HCEC 1CT (cell line): ENCODE results near the gene PCYOX1L.
A peak's percentile ranks its signal among the peaks of the same experiment; 100 is the strongest.

Experiments
- DNase-seq: peaks from one replicate; pipeline ENCODE4 v3.0.0-alpha.2; 2017

The PCYOX1L gene, protein sequence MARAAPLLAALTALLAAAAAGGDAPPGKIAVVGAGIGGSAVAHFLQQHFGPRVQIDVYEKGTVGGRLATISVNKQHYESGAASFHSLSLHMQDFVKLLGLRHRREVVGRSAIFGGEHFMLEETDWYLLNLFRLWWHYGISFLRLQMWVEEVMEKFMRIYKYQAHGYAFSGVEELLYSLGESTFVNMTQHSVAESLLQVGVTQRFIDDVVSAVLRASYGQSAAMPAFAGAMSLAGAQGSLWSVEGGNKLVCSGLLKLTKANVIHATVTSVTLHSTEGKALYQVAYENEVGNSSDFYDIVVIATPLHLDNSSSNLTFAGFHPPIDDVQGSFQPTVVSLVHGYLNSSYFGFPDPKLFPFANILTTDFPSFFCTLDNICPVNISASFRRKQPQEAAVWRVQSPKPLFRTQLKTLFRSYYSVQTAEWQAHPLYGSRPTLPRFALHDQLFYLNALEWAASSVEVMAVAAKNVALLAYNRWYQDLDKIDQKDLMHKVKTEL

DNA sequence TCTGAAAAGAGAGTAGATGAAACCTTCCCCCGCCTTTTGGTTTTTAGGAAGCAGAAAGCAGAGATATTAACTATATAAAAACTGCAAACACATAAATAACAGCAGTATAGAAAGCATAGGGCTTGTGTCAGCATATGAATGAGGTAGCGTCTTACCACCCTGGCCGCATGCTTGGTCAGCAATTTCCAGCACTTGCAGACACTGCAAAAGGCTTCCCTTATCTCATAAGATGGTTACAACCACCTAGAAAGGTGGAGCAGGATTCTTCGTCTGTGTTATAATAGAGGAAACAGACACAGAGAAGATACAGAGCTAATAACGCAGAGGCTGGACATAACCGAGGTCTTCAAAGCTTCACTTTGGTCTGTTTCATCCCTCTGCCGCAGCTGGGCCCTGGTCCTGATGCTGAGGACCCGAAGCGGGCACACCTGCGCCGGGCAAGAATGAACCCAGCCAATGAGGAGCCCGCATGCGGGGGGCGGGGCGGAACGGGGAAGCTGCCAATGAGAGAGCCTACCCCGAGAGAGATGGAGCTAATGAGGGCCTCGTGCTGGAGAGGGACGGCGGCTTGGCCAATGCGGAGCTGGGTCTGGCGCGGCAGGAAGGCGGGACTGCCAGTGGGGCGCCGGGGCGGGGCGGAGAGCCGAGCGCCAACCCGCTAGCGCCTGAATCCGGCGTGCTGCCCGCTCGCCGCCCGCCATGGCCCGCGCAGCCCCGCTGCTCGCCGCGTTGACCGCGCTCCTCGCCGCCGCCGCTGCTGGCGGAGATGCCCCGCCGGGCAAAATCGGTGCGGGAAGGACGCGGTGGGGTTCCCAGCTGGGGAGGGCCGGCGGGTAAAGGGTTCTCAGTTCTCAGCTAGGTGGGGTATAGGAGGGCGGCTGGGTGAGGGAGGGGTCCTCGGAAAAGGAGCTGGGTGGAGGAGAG lies at the start of gene PCYOX1L:
Gene PCYOX1L (plus strand): TSS at position 677 of the 924 bp plus-strand sequence. CDS start 23 bp downstream, at position 700.
- peak; percentile 96 for DNase-seq

DNA sequence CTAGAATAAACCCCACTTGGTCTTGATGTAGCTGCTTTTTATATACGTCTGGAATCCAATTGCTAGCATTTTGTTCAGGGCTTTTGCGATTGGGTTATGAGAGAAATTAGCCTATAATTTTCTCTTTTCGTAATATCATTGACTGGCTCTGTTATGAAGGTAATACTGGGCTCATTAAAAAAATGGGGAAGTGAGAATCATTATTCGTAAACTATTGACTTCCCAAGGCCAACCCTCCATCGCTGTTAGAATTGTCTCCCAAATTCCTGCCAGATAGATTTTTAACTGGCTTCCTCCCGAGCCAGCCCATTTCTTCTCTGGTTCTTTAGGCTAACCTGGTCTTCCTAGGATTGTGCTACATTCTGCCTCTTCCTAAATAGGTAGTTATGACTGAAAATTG lies 48.5 kb upstream of the PCYOX1L start:
- no peak for DNase-seq

DNA sequence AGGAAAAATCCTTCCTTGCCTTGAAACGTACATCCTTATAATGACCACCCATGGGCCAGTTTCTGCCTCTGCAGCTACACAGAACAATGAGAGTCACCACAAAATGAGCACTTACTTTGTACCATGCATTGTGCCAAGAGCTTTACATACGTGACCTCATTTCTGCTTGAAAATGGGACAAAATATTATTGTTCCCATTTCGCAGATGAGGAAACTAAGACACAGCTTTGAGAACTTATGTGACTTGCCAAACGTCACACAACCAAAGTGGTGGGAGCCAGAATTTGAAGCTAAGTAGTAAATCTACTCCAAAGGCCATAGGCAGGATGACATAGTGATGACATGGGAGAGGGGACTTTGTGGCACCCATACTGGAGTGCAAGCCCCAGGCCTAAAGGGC lies 47.4 kb upstream of the PCYOX1L start:
- DNase-seq: no peak

DNA sequence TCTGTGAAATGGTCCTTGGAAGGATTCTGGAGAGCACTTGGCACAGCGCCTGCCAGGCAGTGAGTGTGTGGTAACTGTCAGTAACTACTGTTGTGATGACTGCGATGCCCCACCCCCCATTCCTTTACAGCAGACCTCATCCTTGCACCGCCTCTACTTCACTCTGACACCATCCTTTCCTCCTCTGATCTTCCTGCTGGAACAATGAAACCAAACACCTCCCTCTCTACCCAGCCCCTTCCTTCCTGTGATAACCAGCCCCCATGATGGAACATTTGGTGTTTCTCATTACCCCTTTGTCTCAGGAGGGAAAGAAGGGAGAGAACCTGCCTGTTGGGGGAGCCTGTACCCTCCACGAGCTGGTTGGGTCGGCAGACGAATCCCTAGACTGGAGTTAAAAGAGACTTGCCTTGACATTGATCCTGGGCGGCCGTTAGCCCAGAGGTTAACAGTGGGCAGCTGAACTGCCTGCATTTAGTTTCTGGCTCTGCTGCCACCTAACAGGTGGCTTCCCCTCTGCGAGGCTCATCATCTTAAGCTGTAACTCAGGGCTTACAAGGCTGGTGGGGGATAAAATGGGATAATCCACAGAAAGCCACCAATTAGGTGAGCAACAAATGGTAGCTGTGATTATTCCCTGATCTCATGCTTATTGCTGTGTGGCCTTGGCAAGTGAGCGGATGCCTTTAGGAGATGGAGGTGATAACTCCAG lies 46.7 kb upstream of the PCYOX1L start:
- peak; percentile 32 for DNase-seq

DNA sequence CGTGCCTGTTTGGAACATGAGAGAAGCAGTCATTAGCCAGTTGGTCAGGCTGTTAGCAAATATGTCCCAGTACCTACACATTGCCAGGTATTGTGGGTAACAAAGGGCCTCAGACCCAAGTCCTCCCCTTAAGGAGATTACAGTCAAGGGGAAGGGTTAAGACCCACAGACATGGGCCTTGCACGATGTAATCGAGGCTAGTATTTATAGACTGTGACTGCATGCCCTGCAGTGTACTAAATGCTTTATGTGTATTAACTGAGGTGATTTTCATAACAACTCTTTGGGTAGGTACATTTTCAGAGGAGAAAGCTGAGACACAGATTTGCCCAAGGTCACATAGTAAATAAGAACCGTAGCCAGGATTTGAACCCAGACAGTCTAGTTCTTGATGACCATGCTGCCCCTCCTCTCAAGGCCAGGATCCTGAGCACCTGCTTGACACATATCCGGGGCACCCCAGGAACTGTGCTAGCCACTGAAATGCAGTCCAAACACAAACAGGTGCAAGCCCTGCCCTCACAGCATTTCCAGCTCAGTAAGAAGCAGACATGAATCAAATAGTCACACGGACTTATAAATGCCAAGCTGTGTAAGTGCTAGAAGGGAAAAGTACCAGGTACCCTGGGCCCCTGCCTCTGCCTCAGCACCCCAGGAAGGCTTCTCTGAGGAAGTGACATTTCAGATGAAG lies 44.5 kb upstream of the PCYOX1L start:
- no peak for DNase-seq

DNA sequence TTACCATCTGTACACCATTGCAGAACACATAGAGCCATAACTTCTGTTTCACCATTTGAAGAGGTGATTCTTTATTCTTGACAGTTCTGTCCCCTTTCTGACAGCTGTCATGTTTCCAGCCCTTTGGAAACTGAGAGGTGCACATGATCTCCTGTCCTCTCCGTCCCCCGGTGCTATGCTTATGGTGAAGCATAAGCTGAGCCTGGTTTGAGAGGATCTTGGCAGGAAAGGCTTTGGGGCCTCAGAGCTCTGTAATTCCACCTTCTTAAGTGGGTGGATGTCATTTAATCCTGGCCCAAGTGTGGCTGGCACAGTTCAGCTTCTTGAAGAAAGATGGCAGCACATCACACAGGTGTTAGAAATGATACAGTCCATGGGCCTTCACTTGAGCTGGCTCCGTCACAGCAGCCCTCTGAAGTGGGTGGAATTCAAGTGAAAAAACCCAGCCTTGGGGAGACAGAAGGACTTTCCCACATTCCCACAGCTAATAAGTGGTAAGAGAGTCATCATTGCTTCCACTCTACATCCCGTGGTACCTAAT lies 43.2 kb upstream of the PCYOX1L start:
- DNase-seq: no peak

DNA sequence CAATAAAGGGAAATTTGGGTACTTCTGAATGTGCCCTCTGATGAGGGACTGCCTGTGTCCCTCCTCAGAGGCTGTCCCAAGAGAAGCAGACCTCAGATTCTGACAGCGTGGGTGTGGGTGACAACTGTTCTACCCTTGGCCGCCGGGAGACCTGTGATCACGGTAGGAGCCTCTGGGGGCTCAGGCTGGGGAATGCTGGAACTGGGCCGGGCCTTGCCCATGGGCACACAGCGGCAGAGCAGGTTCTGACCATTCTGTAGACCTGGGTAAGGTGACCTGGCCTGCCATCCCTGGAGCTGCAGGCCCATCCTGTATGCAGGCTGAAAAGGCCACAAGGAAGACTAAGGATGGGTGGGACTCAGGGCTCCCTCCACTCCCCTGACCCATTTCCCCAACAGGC lies 42.1 kb upstream of the PCYOX1L start:
- DNase-seq: no peak

DNA sequence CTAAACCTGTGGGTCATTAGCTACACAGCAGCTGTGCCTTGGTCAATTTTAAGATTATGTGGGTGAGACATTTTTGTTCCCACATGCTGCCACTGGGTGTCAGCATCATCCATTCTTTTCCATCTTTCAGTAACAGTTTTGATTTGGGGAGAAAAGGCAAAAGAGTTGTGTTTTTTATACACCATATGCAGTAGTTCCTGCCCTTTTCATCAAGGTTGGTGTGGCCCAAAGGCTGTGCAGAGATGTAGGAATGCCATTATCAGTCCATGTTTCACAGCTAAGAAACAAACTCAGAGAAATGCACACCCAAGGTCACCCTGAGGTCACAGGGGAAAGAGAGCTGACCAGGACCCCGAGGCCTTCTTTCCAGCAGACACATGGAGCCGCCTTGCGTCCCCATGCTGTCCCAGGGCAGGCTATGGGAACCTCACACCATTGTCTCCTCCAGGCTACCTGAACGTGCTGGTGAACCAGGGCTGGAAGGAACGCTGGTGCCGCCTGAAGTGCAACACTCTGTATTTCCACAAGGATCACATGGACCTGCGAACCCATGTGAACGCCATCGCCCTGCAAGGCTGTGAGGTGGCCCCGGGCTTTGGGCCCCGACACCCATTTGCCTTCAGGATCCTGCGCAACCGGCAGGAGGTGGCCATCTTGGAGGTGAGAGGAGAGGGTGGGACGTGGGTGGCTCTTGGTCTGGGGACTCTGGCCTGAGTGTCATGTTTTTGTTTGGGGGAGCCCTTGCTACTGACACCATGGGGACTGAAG lies 40.4 kb upstream of the PCYOX1L start:
- DNase-seq: peak; percentile 47

DNA sequence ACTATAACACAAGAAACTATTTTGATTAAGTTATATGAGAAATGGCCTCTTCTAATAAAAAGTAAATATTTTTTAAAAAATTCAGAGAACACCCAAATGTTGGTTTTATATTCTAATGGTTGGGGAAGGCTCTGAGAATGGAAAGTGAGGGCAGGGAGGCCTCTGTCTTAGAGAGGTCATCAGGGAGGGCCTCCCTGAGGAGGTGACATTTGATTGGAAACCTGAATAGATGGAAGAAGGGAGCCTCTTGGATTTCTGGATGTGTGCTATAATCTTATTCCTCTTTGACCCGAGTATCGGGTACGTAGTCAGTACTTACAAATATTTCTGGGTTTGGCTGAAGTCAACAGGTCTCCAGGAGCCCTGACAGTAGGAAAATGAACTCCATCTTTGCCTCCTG lies 38.7 kb upstream of the PCYOX1L start:
- no peak for DNase-seq

DNA sequence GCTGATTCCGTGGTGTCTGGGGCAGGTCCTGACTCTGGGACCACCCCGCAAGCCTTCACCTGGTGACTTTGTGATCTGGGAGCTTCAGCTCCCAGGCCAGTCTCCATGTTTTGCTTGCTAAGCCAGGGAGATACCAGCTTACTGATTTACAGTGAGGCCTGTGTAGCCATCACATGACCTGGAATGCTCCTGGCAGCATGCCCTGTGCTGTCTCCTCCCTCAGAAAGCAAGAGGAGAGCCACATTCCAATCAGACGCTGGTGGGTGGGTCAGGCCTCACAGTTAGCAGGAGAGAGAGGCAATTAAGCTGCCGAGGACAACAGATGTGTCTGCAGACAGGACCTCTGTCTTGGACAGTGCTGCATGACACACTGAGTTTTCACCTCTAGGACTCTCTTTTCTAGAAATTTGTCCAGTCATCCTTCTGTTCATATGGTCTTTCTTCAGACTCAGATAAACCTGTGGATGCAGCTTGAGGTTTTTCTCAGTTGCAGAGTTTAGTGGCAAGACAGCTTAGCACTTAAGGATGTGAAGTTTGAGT lies 37.0 kb upstream of the PCYOX1L start:
- DNase-seq: peak; percentile 85

DNA sequence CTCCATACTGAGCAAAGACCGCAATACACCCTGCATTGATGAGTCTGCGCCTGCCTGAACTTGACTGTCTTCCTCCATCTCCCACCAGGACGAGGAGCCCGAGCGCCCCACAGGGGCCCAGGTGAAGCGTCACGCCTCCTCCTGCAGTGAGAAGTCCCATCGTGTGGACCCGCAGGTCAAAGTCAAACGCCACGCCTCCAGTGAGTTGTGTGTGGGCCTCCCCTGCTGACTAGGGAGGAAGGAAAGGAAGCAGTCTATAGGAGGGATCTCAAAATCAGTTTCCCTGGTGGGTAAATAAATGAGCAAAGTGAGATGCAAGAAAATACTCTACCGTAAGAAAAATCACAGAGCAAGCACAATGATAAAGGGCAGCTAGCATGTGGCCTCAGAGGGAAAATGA lies 35.3 kb upstream of the PCYOX1L start:
- DNase-seq: no peak

DNA sequence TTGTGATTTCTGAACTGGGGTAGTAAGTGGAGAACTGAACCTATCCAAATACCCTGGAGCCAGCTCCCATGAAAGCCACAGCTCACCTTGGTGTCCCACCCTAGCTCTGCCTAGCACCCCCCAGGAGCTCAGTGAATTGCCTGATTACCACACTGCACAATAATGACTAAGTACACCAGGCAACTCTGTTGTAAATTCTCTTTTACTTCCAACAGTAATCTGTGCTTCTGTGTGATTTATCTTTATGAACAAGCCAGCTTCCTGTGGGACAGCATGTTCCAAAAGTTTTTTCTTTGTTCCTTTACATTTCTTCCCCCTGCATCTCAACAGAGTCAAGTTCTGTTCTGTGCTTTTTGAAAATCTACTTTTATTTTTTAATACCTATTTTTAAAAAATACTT lies 34.6 kb upstream of the PCYOX1L start:
- DNase-seq: no peak

DNA sequence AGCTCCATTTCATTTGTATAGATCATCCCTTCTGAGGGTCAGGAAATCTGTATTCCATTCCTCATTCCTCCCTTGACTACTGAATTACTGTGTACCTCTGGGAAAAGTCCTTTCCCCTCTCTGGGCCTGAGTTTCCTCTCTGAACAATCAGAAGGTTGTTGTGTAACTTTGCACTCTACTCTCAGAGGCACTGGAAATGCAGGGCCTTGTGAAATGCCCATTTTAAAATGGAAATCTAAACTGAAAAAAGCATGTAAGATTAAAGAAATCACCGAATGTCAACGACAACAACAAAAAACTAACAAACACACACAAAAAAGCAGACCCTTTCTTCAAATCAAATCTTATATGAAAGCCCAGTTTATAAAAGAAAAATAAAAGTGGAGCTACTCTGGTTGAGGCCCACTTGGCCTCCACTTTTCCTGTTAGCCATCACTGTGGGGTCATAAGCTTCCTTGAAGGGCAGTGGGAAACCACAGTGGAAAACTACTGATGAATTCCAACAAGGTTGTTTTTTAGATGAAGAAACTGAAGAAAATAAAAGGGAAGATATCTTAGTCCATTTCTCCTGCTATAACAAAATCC lies 34.1 kb upstream of the PCYOX1L start:
- DNase-seq: peak; percentile 7

DNA sequence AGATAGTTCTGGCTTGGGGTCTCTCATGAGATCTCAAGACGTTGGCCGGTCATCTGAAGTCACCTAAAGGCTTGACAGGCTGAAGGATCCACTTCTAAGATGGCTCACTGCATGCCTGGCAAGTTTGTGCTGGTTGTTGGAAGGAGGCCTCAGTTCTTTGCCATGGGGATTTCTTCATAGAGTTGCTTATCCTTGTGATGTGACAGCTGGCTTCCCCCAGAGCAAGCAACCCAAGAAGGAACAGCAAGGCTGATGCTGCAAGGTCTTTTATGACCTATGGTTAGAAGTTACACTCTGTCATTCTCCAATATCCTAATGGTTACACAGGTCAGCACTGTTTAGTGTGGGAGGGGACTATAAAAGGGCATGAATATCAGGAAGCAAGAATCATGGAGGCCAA lies 33.2 kb upstream of the PCYOX1L start:
- no peak for DNase-seq

DNA sequence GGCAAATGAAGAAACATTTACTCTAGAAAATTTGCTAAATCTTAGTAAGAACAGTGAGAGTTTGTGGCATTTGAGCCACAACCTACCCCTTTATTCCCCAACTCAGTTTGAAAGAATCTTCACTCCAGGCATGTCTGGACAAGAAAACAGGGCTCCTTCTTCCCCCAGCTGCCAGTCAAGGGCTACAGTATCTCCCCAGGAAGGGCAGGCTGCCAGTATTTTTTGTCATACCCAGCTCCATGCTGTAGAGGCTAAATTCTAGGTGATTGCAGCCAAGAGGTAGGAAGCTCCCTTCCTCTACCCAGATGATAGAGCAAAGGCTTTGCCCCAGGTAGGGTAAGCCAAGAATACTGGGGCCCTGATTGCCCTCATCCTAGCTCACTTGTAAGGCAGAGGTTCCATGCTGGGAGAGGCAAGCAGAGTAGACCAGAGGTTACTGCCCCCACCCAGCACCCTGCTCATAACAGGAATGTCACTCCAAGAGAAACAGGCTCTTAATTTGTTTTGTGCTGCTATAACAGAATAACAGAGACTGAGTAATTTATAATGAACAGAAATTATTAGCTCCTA lies 32.6 kb upstream of the PCYOX1L start:
- DNase-seq: no peak

DNA sequence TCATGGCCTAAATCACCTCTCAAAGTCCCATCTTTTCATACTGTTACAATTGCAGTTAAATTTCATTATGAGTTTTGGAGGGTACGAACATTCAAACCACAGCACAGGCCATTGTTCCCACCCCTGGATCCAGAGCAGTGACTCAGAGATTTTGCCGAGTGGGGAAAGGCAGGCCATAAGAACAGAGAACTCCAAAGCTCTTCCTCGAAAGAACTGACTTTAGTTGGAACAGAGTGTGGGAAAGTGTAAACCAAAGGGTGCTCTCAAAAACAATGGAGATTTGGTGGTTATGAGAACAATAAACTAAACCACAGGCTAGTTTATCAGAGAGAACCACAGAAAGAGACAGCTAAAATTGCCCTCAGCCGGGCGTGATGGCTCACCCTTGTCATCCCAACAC lies 32.0 kb upstream of the PCYOX1L start:
- no peak for DNase-seq

DNA sequence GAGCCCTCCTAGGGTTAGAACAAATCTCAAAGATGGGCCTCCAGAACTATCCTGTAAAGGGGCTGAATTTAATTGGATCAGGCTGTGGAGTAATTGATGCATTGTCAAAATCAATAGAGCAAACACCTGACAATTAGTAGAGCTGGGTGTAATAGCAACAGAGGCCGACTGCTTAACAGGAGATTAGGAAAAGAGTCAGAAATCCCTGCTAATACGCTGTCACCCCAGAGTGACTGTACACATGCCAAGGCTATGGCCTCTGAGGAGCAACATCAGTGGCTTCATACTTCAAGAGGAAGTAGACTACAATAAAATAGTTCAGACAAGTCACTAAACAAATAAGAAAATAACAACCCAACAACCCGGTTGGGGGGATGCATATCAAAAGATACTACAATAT lies 31.2 kb upstream of the PCYOX1L start:
- no peak for DNase-seq

DNA sequence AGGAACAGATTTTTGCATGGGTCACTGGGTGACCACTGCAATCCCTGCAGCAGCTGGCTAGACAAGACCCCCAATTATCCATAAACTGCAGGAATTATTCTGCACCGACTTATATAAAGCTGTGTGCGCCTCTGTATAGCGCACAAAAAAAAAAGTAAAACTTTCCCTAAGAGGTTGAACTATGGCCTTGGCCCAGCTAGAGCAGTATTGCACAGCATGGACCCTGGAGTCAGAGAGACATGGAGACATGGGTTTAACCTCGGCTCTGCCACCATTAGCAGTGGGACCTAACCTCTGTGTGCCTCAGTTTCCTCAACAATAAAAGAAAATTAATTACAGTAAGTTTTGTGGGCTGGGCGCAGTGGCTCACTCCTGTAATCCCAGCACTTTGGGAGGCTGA lies 29.7 kb upstream of the PCYOX1L start:
- DNase-seq: no peak

DNA sequence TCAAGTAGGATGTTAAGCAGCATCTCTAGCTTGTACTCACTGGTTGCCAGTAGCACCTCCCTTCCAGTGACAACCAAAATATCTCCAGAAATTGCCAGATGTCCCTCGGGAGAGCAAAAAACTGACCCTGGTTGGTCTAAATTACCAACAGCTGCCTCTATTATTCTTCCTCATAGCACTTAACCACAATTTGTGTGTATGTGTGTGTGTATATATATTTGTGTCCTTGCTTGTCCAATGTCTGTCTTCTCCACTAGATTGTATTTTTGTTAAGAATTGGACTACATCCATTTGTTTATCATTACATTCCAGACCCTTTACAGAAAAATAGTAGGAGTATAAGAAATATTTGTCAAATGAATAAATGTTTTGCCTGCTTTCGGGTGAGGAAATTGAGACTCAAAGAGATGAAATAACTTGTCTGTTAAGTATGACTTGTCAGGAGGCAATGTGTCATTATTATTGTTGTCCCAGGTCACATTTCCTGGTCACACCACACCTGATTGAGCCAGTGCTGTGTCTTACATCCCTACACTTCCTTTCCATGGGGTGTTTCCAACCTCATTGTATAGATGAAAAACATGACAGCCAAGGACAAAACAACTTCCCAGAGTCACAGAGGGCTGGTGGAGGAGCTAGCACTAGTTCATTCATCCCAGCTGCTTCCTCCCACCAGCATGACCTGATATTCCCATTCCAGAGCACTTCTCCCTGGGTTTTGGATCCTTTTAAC lies 24.0 kb upstream of the PCYOX1L start:
- DNase-seq: peak; percentile 9

DNA sequence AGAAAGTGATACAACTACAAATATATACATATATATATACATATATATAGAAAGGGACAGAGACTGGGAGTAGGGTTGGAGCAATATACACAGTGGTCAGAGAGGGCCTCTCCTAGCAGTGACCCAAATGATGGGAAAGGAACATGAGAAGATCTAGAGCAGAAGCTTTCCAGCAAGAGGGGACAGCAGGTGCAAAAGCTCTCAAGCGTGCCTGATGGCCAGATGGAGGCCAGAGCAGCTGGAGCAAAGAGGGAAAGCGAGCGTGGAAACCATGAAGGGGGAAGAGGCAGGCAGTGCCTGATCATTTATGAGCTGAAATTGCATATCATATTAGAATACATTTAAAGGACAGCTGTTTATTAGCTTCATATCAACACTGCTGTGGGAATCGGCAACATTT lies 20.1 kb upstream of the PCYOX1L start:
- DNase-seq: no peak
